ENCODE results near the gene NUBPL. TPM values are rescaled to one million over a fixed set of nuclear protein-coding genes. Genes with fewer than 3 reads are reported as not detected.

NUBPL gene
- total and polyA plus RNA-seq, 2 donors from 2014 or later, result 11.2 to 16.2 TPM

DNA sequence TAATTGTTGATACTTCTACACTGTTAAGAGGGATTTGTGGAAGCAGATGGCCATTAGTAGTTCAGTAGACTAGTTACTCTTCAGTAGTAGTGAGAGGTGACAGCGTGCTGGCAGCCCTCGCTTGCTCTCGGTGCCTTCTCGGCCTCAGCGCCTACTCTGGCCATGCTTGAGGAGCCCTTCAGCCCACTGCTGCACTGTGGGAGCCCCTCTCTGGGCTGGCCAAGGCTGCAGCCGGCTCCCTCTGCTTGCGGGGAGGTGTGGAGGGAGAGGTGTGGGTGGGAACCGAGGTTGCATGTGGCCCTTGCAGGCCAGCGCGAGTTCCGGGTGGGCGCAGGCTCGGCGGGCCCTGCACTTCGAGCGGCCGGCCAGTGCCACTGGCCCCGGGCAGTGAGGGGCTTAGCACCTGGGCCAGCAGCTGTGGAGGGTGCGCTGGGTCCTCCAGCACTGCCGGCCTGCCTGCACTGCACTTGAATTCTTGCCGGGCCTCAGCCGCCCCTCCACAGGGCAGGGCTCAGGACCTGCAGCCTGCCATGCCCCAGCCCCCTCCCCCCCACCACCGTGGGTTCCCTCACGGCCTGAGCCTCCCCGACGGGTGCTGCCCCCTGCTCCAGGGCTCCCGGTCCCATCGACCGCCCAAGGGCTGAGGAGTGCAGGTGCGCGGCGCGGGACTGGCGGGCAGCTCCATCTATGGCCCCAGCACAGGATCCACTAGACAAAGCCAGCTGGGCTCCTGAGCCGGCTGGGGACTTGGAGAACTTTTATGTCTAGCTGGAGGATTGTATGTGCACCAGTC is 139.3 kb downstream of the NUBPL start:
- Histone ChIP-seq H3K27me3 (ENCODE audit: control insufficient read depth, insufficient read depth, low read length) (no peaks in the 10 kb centered on the region), H3K9ac (ENCODE audit: low read length in 3 of 3) (no peak overlapping the region), H3K9me3 (ENCODE audit: control insufficient read depth in 2 of 3, insufficient read depth in 1 of 3, low read length in 3 of 3) (peaks cover 0 to 6% (median 0%) of the 10 kb centered on the region in 3 donors), H3K4me3 (ENCODE audit: low read length in 3 of 3) (no peak overlapping the region), H3K4me1 (ENCODE audit: control insufficient read depth in 2 of 3, insufficient read depth in 2 of 3, low read depth in 1 of 3, low read length in 3 of 3) (no peaks in the 10 kb centered on the region), H3K27ac (ENCODE audit: low read depth in 2 of 2, low read length in 2 of 2) (no peak overlapping the region), H3K36me3 (ENCODE audit: control insufficient read depth in 2 of 3, insufficient read depth in 3 of 3, low read length in 3 of 3) (no peaks in the 10 kb centered on the region)
- intact Hi-C loops (cut with DNase I), result no loop called here
- no peak for DNase-seq
- TF ChIP-seq, protein P1, sequence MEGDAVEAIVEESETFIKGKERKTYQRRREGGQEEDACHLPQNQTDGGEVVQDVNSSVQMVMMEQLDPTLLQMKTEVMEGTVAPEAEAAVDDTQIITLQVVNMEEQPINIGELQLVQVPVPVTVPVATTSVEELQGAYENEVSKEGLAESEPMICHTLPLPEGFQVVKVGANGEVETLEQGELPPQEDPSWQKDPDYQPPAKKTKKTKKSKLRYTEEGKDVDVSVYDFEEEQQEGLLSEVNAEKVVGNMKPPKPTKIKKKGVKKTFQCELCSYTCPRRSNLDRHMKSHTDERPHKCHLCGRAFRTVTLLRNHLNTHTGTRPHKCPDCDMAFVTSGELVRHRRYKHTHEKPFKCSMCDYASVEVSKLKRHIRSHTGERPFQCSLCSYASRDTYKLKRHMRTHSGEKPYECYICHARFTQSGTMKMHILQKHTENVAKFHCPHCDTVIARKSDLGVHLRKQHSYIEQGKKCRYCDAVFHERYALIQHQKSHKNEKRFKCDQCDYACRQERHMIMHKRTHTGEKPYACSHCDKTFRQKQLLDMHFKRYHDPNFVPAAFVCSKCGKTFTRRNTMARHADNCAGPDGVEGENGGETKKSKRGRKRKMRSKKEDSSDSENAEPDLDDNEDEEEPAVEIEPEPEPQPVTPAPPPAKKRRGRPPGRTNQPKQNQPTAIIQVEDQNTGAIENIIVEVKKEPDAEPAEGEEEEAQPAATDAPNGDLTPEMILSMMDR (IDR thresholded peaks at IDR 0.05; ENCODE audit: borderline replicate concordance, extremely low read depth, insufficient read depth), result no peak
- no peak for FAIRE-seq

DNA sequence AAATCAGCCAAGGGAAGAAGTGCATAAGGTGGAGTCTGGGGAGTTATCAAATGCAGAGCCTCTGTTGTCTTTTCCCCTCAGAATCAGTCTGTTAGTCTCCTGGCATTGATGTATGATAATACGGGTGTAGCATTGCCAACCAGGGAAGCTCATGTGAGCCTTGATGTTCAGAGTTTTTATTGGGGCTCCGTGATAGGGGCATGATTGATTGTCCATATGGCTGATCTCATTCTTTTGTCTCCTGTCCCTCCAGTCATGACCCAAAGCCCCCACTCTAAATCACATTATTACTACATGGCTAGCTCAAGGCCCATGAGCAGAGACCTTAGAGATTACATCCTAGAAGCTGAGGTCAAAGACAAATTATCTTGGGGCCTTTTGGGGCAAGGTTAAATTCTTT is 140.9 kb downstream of the NUBPL start:
- intact Hi-C loops (cut with DNase I), result no loop called here
- DNase-seq (no peak), FAIRE-seq (no peak)
- Histone ChIP-seq H3K27me3 (ENCODE audit: control insufficient read depth, insufficient read depth, low read length) (no peaks in the 10 kb centered on the region), H3K9ac (ENCODE audit: low read length in 3 of 3) (no peak overlapping the region), H3K27ac (ENCODE audit: low read depth in 2 of 2, low read length in 2 of 2) (no peak overlapping the region), H3K4me1 (ENCODE audit: control insufficient read depth in 2 of 3, insufficient read depth in 2 of 3, low read depth in 1 of 3, low read length in 3 of 3) (no peaks in the 10 kb centered on the region), H3K9me3 (ENCODE audit: control insufficient read depth in 2 of 3, insufficient read depth in 1 of 3, low read length in 3 of 3) (peaks cover 0 to 6% (median 0%) of the 10 kb centered on the region in 3 donors), H3K4me3 (ENCODE audit: low read length in 3 of 3) (no peak overlapping the region), H3K36me3 (ENCODE audit: control insufficient read depth in 2 of 3, insufficient read depth in 3 of 3, low read length in 3 of 3) (no peaks in the 10 kb centered on the region)
- TF ChIP-seq, protein P1 (IDR thresholded peaks at IDR 0.05; ENCODE audit: borderline replicate concordance, extremely low read depth, insufficient read depth), result no peak

DNA sequence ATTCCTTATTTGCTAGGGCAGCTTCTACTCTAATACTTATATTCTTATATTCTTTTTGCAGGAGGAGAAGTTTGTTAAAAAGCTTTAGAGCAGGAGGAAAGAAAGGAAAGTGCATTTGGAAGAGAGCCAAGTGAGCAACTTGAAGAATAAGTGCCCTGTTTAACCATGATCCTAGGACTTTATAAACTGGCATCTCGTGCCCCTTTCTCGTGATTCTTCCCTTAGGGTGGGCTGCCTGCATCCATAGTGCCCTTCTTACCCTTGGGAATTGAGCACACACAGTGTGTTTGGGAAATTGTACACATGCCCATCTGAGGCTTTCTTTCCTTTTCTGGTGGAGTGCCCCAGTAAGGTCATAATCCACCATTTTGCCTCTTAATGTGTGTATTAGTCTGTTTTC is 141.9 kb downstream of the NUBPL start:
- FAIRE-seq (no peak), DNase-seq (no peak)
- Histone ChIP-seq H3K9ac (ENCODE audit: low read length in 3 of 3) (no peak overlapping the region), H3K4me1 (ENCODE audit: control insufficient read depth in 2 of 3, insufficient read depth in 2 of 3, low read depth in 1 of 3, low read length in 3 of 3) (no peaks in the 10 kb centered on the region), H3K4me3 (ENCODE audit: low read length in 3 of 3) (no peak overlapping the region), H3K27me3 (ENCODE audit: control insufficient read depth, insufficient read depth, low read length) (no peaks in the 10 kb centered on the region), H3K27ac (ENCODE audit: low read depth in 2 of 2, low read length in 2 of 2) (no peak overlapping the region), H3K9me3 (ENCODE audit: control insufficient read depth in 2 of 3, insufficient read depth in 1 of 3, low read length in 3 of 3) (peaks cover 0 to 6% (median 0%) of the 10 kb centered on the region in 3 donors), H3K36me3 (ENCODE audit: control insufficient read depth in 2 of 3, insufficient read depth in 3 of 3, low read length in 3 of 3) (no peaks in the 10 kb centered on the region)
- intact Hi-C loops (cut with DNase I), result no loop called here
- TF ChIP-seq, protein P1 (IDR thresholded peaks at IDR 0.05; ENCODE audit: borderline replicate concordance, extremely low read depth, insufficient read depth), result no peak

Data from kidney (tissue), 14 donors.